Heart right ventricle (tissue), 16 donors: Measurements from ENCODE around the gene IL1RL2. TPM values are rescaled to one million over a fixed set of nuclear protein-coding genes. Genes with fewer than 3 reads are reported as not detected.

Source experiments
- ATAC-seq, 8 donors: fragments of 200-7000 bp; cut with Tn5 transposase; one replicate each; pipeline ENCODE4 v1.9.1; 2020; ENCODE audit warnings: mild to moderate bottlenecking in 8 of 8, moderate library complexity in 8 of 8, moderate number of reproducible peaks in 1 of 8
- DNase-seq, 2 donors: peaks; one replicate each; pipeline ENCODE4 v3.0.0-alpha.2; 2020
- H3K27ac ChIP-seq, 10 donors: fragments of 200-600 bp; sonication (generic) in 2 of 10; one replicate each; pipeline versions ENCODE4 v1.5.0 to v1.8.0; 2020 to 2022; ENCODE audit warnings: mild to moderate bottlenecking in 3 of 10
- H3K27me3 ChIP-seq, 7 donors: fragments of 200-600 bp; one replicate each; pipeline ENCODE4 v1.8.0; 2021 to 2022; ENCODE audit warnings: mild to moderate bottlenecking in 2 of 7
- H3K36me3 ChIP-seq, 9 donors: fragments of 200-600 bp; sonication (generic) in 1 of 9; one replicate each; pipeline versions ENCODE4 v1.5.0 to v1.8.0; 2020 to 2022; ENCODE audit warnings: mild to moderate bottlenecking in 2 of 9
- H3K4me1 ChIP-seq, 9 donors: fragments of 200-600 bp; sonication (generic) in 1 of 9; one replicate each; pipeline versions ENCODE4 v1.5.0 to v1.8.0; 2020 to 2022; ENCODE audit warnings: mild to moderate bottlenecking in 4 of 9
- H3K4me3 ChIP-seq, 10 donors: fragments of 200-600 bp; sonication (generic) in 2 of 10; one replicate each; pipeline versions ENCODE4 v1.5.0 to v1.8.0; 2020 to 2022; ENCODE audit warnings: mild to moderate bottlenecking in 7 of 10, moderate library complexity in 2 of 10
- H3K9me3 ChIP-seq, 11 donors: fragments of 200-600 bp in 10 of 11; sonication (generic) in 2 of 11; one replicate each; pipeline versions ENCODE4 v1.5.0 to v1.8.0; 2013 to 2022; ENCODE audit warnings: mild to moderate bottlenecking in 2 of 11, control low read depth in 1 of 11, moderate library complexity in 1 of 11
- WGBS, 2 donors: extraction: QIAGEN DNeasy Blood & Tissue Kit; methylation state at CpG; one replicate each; pipeline ENCODE4 v1.1.7; 2013; ENCODE audit warnings: inconsistent platforms in 1 of 2; 5-methylcytosine and 5-hydroxymethylcytosine counted together
- intact Hi-C, 10 donors: fragments of 100-400 bp; cut with DNase I; formaldehyde crosslinking; loops; one replicate each; pipeline versions ENCODE4 v1.11.1 to v1.14.2; 2022
- polyA plus RNA-seq, 2 donors: library from polyadenylated mRNA; stranded (reverse); fragments of 200-250 nt; gene quantifications; one replicate each; pipeline ENCODE4 v1.2.3, GENCODE V29; 2013
- total RNA-seq, 10 donors: library from RNA; stranded (reverse); fragmentation: NEBNext Ultra II Directional in 3 of 10; extraction: Animal tissue kit (Norgen Biotek cat#: 25700) in 3 of 10; gene quantifications; one replicate each; pipeline versions ENCODE4 v1.2.1 to v1.2.4, GENCODE V29; 2021 to 2023
- TF ChIP-seq, protein P1 (sequence below), 9 donors: fragments of 200-600 bp; sonication (generic) in 2 of 9; IDR thresholded peaks; one replicate each; pipeline versions ENCODE4 v1.5.0 to v1.8.0; 2021 to 2022; ENCODE audit warnings: antibody characterized with exemption in 9 of 9, mild to moderate bottlenecking in 5 of 9, moderate library complexity in 1 of 9
- donor health status: Arrhythmogenic right ventricular cardiomyopathy.
- donor health status: ischemic (EF 13 %, LVEDD 7.1; RV severe dilation, severe dysfunction).
- donor health status: healthy with polysubstance abuse.
- donor health status: DM: no; HTN: yes; CAD: no.
- donor health status: DM: no; HTN: no; CAD: no.
- donor health status: ischemic (EF 25% LVEDD 6.9; RV normal size, moderate dysfunction).
- donor health status: ischemic (EF 25% LVEDD 5.7; RV mildly dilated, moderate dysfunction).
- donor health status: healthy.
- donor health status: DM: yes; HTN: yes; CAD: no.
- donor health status: Ischemic cardiomyopathy.
- donor health status: ischemic (EF 35%, LVEDD 5.7; RV mildly dilated, moderate dysfunction).
- donor health status: nonischemic (EF 11% LVEDD 7.7; RV severe dilation, severe dysfunction).
- donor health status: DM: yes; HTN: yes; CAD: no.
- donor health status: PGD.
- donor health status: ischemic (EF 29% LVEDD 5.4; RV normal size, mild dysfunction).
- donor health status: nonischemic (EF 23%, LVEDD 6.1; RV moderate dilation, normal function).

The IL1RL2 gene
- total and polyA plus RNA-seq, 12 donors: 0.11 to 0.92 (median 0.29) TPM; not detected in 5

DNA sequence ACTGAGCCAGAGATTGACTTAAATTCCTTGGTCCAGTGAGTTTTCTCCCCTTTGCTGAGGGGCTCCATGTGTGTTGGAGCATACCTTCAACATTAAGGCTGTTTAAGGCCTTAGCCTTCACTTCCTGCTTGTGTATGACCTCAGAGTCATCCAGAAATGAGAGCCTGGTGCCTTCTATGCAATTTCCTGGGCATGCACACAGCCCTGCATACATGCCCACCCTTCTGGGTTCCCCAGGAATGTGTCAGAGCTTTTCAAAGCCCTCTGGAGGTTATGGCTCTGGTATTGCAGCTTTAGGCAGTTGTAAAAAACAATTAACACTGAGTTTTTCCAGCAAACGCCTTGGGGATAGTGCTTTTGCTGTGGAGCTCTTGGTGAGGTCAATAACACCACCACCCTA is 27.5 kb upstream of the IL1RL2 start:
- ATAC-seq: no peak

DNA sequence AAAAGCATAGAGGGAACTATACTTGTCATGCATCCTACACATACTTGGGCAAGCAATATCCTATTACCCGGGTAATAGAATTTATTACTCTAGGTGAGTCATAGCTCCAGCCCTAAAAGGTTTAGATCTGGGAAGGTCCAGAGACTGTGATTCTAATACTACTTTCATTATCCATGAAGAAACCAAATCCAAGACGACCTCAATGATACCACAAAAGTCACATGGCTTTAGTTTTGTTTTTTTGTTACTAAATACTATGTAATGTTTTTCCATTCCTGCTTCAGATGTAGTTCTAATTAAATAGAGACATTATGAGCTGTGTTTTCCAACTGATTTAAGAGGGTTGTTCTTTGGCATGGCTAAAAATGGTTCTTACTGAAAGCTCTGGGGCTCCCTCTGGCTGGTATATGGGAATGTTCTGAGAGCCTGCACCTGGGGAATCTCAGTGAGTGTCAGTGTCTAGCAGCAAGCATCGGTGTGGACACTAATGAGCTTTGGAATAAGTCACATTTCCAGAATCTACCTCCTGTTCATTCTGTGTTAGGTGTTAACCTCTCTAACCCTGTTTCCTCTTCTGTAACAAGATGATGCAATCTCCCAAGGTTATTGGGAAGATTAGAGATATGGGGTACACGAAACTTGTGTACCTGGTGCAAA is 20.5 kb upstream of the IL1RL2 start:
- Histone ChIP-seq H3K4me1 (peaks cover 0 to 14% (median 6%) of the 10 kb centered on the region in 9 donors), H3K36me3 (peaks cover 0 to 69% (median 9%) of the 10 kb centered on the region in 9 donors), H3K9me3 (no peaks in the 10 kb centered on the region), H3K4me3 (no peak overlapping the region), H3K27ac (peak overlapping the region in 2 of 10 donors; percentile 5 to 15), H3K27me3 (no peaks in the 10 kb centered on the region)
- ATAC-seq (peak; percentile 73 to 95 (median 86)), DNase-seq (peak in 1 of 2 donors; percentile 35)
- TF ChIP-seq, protein P1, sequence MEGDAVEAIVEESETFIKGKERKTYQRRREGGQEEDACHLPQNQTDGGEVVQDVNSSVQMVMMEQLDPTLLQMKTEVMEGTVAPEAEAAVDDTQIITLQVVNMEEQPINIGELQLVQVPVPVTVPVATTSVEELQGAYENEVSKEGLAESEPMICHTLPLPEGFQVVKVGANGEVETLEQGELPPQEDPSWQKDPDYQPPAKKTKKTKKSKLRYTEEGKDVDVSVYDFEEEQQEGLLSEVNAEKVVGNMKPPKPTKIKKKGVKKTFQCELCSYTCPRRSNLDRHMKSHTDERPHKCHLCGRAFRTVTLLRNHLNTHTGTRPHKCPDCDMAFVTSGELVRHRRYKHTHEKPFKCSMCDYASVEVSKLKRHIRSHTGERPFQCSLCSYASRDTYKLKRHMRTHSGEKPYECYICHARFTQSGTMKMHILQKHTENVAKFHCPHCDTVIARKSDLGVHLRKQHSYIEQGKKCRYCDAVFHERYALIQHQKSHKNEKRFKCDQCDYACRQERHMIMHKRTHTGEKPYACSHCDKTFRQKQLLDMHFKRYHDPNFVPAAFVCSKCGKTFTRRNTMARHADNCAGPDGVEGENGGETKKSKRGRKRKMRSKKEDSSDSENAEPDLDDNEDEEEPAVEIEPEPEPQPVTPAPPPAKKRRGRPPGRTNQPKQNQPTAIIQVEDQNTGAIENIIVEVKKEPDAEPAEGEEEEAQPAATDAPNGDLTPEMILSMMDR (IDR thresholded peaks at IDR 0.05): peak; percentile 41 to 83 (median 66)
- 34 to 41% methylated on average over 4 of the region's 4 CpGs for WGBS, 2 donors
- intact Hi-C loops: loop anchor here in 7 of 10 donors (1.0 to 10.0 kb wide), 5 partner anchors 78 to 188 kb away; partner anchors contain the start of gene IL18R1 (in 1 of the 7)

More for the DNA sequence above, 27.5 kb upstream of the IL1RL2 start:
- Histone ChIP-seq H3K36me3 (peaks cover 0 to 77% (median 7%) of the 10 kb centered on the region in 9 donors), H3K4me1 (peaks cover 0 to 28% (median 11%) of the 10 kb centered on the region in 9 donors), H3K27ac (no peak overlapping the region), H3K27me3 (no peaks in the 10 kb centered on the region), H3K4me3 (no peak overlapping the region), H3K9me3 (peaks cover 0 to 6% (median 0%) of the 10 kb centered on the region in 11 donors)
- WGBS, 2 donors: 68 to 73% methylated on average over 1 of the region's 1 CpG
- TF ChIP-seq, protein P1 (IDR thresholded peaks at IDR 0.05): no peak
- intact Hi-C loops: no loop called here
- DNase-seq: no peak

DNA sequence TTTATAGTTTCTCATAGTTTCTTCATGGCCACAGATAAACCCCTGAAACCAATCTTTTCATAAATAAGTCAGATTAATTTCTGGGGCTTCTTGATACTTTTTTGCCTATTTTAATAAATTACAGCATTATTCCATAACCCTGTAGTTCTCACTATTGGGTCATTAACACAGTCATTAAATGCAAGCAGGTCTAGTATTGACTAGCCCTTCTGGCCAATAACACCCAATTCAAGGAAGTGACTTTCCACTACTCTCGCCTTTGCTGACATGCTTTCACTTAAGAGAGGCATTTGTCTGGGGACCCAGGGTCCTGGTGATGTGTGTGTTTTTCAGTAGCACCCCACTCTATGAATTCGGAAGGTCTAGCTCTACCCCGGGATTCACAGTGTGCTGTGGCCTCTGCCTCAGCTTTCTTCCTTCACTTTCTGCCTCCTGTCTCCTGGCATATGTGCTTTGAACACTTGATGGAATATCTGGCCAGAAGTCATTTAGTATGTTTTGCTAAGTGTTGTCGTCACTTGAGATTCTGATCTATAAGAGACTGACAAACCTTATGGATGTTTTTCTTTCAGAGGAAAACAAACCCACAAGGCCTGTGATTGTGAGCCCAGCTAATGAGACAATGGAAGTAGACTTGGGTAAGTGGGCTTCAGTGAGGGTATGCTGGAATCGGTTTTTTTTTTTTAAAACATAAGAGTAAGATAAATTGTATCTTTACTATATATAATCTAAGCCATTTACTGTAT is 18.6 kb upstream of the IL1RL2 start:
- Histone ChIP-seq H3K4me1 (peaks cover 0 to 21% (median 6%) of the 10 kb centered on the region in 9 donors), H3K27ac (no peak overlapping the region), H3K9me3 (no peaks in the 10 kb centered on the region), H3K36me3 (peaks cover 0 to 87% (median 21%) of the 10 kb centered on the region in 9 donors), H3K4me3 (no peak overlapping the region), H3K27me3 (no peaks in the 10 kb centered on the region)
- intact Hi-C loops: loop anchor here in 3 of 10 donors (5.0 to 10.0 kb wide), 3 partner anchors 77 to 187 kb away; partner anchors contain the start of gene IL18R1 (in 1 of the 3)
- WGBS, 2 donors: 93 to 95% methylated on average over 5 of the region's 5 CpGs
- TF ChIP-seq, protein P1 (IDR thresholded peaks at IDR 0.05): no peak
- DNase-seq (no peak), ATAC-seq (no peak)

DNA sequence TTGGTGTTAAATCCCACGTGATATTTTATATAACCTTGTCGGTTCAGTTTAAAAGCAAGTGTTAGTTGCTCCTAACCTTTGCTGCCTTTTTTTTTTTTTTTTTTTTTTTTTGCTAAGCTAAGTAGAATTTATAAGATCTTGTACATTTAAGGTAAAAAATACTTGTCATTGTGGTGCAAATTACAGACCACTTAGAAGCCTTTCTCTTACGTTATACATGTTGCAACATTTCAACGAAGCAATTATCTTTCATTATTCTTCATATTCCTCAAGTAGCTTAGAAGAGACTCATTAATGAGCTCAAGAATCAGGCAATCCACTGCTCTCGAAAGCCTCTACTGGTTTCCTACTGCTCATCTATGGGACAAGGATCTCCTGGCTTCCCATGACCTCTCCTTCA is 14.9 kb upstream of the IL1RL2 start:
- H3K9me3 ChIP-seq: no peaks in the 10 kb centered on the region
- TF ChIP-seq, protein P1 (IDR thresholded peaks at IDR 0.05): no peak
- peaks cover 0 to 7% (median 0%) of the 10 kb centered on the region in 9 donors for H3K4me1 ChIP-seq
- DNase-seq: no peak
- H3K4me3 ChIP-seq: no peak overlapping the region
- WGBS, 2 donors: 94% methylated on average over 5 of the region's 5 CpGs
- ATAC-seq: no peak
- peaks cover 0 to 97% (median 27%) of the 10 kb centered on the region in 9 donors for H3K36me3 ChIP-seq
- H3K27ac ChIP-seq: peak overlapping the region in 1 of 10 donors; percentile 36
- H3K27me3 ChIP-seq: no peaks in the 10 kb centered on the region
- intact Hi-C loops: loop anchor here in 1 of 10 donors (10.0 kb wide), 1 partner anchor 63 kb away; no protein-coding TSS in a partner anchor
